Mucosa of gallbladder (tissue), 1 donor: ENCODE results near the gene H2AZ2. TPM values are rescaled to one million over a fixed set of nuclear protein-coding genes. Genes with fewer than 3 reads are reported as not detected.
"Not testable (repeated sequence)": the region's sequence is repeated elsewhere in the genome, so short reads cannot be mapped to it uniquely, and the experiment has no call there.

Experiments
- DNase-seq: peaks from one replicate; pipeline ENCODE4 v3.0.0-alpha.2; 2020; ENCODE audit warnings: low spot score
- total RNA-seq: library from RNA; stranded (reverse); gene quantifications from one replicate; pipeline ENCODE4 v1.2.1, GENCODE V29; 2021
- donor health status: DM: no; HTN: no; CAD: no.

H2AZ2 gene
- total RNA-seq, 1 donor from 2014 or later = 157 TPM

DNA sequence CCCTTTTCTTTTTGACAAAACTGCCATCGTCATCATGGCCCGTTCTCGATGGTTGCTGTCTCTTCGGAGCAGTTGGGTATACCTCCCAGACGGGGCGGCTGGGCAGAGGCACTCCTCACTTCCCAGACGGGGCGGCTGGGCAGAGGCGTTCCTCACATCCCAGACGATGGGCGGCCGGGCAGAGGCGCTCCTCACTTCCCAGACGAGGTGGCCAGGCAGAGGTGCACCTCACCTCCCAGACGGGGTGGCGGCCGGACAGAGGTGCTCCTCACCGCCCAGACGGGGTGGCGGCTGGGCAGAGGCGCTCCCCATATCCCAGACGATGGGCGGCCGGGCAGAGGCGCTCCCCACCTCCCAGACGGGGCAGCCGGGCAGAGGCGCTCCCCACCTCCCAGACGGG is 22.9 kb upstream of the H2AZ2 start:
- not testable (repeated sequence) for DNase-seq

DNA sequence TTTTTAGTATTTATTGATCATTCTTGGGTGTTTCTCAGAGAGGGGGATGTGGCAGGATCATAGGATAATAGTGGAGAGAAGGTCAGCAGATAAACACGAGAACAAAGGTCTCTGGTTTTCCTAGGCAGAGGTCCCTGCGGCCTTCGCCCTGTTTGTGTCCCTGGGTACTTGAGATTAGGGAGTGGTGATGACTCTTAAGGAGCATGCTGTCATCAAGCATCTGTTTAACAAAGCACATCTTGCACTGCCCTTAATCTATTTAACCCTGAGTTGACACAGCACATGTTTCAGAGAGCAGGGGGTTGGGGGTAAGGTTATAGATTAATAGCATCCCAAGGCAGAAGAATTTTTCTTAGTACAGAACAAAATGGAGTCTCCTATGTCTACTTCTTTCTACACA is 22.4 kb upstream of the H2AZ2 start:
- not testable (repeated sequence) for DNase-seq

GRCh38 chr7:44867073-44867995 is 19.4 kb upstream of the H2AZ2 start:
- DNase-seq = peak; percentile 30

DNA sequence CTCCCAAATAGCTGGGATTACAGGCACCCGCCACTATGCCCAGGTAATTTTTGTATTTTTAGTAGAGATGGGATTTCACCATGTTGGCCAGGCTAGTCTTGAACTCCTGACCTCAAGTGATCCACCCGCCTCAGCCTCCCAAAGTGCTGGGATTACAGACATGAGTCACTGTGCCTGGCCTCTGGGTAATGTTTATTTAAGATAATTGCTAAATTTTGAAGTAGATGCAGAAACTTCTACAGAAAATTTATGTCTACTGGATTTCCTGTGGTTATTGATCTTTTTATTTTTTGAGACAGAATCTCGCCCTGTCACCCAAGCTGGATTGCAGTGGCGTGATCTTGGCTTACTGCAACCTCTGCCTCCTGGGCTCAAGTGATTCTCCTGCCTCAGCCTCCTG is 14.1 kb upstream of the H2AZ2 start:
- not testable (repeated sequence) for DNase-seq

- no peak for DNase-seq
Observed at GRCh38 chr7:44858161-44858560, 10.3 kb upstream of the H2AZ2 start.

GRCh38 chr7:44854644-44855364 is 6.9 kb upstream of the H2AZ2 start:
- no peak for DNase-seq

DNA sequence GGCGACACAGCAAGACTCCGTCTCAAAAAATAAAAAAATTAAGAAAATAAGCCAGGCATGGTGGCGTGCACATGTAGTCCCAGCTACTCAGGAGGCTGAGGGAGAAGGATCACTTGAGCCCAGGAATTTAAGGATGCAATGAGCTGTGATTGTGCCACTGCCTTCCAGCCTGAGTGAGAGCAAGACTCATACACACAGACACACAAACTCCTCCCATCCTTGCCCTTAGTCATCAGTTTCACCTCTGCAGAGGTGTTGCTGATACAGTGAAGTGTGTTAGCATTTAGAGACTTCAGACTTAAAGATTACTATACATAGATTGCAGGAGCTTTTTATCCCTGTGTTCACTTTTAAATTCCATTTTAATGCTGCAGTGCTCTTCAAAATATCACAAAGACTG is 5.5 kb upstream of the H2AZ2 start:
- no peak for DNase-seq

GRCh38 chr7:44852590-44852989 is 4.7 kb upstream of the H2AZ2 start:
- no peak for DNase-seq

- DNase-seq = no peak
Observed at GRCh38 chr7:44849885-44850544, 2.1 kb upstream of the H2AZ2 start.

DNA sequence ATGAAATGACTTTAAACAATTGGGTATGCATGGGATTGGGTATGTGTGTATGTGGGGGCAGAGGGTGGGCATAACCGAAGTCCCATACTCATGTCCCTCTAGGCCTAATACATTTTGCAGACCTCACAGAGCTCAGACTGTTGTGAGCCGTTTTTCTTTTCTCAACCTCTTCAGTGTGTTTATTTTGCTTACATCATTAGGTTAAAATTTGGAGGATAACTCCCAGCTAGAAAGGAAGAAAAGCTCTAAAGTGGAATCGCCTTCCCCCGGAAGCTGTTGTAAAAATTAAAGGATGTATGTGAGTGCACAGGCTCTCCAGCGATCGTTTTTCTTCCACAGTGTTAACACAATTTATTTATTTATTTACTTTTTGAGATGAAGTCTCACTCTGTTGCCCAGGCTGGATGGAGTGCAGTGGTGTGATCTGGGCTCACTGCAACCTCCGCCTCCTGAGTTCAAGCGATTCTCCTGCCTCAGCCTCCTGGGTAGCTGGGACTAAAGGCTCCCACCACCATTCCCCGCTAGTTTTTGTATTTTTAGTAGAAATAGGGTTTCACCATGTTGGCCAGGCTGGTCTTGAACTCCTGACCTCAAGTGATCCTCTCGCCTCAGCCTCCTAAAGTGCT is 1.5 kb upstream of the H2AZ2 start:
- no peak for DNase-seq

DNA sequence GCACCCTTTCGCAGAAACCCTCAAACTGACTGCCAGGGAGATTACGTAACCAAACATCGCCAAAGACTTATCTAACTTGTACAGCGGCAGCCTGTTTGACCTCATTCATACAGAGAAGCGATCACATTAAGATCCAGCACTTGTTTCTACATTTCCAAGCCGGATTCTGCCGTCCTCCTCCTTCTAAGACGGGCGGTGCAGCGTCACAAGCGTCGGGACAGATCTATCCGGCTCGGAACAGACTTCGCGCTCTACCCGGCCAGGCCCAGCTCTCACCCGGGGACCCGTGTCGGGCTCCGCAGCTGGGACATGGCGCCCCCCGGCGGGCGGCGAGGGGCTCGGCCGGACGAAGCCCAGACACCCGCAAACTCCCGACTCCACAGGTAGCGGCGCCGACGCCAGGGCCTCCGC is 373 bp downstream of the H2AZ2 start:
- peak; percentile 89 for DNase-seq

DNA sequence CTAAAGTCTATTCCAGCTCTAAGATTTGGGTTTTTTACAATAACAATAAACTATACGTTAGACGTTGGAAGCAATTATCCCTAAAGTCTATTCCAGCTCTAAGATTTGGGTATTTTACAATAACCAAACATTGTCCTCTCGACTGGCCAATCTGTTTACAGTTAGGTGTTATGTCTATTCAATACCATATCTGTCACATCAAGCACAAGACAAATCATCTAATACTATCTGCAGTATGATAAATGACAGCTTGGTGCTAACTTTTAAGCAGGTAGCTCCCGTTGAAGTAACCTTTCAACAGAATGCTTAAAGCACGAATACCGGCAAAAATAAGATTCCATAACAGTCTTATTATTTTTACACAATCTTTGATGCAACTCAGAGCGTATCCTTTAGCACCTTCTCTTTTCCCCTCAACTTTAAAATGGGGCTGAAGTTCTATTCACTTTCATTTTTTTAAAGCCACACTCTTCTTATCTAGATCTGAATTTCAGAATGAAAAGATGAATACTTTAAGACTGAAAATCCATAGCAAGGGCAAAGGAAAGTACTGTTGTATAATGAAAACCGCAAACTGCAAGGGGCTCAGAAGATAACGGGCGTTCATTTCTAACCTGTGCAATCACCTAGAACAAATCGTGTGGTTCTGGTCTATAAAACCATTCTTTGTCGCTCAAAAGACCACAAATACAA is 925 bp downstream of the H2AZ2 start:
- no peak for DNase-seq

DNA sequence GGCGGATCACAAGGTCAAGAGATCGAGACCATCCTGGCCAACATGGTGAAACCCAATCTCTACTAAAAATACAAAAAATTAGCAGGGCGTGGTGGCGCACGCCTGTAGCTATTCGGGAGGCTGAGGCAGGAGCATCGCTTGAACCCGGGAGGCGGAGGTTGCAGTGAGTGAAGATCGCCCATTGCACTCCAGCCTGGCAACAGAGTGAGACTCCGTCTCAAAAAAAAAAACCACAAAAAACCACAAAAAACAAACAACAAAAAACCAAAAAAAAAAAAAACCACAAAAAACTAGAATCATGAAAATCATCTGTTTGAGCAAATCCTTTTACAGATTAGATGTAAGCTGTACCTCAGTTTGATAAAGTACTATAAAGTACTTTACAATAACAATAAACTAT is 1.5 kb downstream of the H2AZ2 start:
- not testable (repeated sequence) for DNase-seq

DNA sequence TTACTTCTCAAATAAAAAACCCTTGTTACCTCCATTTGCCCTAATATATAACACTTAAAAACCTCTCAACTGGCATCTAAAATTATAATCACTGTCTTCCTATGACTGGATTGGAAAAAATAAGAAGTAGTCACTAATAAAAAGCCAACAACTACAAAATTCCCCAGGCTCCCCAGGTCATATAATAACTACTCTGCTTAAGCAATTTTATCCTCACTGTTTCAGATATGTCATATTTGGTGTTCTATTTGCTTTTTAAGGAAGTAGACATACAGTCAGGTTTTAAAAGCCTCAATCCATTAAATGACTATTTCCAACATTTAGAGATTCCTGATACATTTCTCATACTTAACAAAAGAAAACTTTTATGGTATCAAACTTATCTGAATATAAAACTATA is 2.4 kb downstream of the H2AZ2 start:
- no peak for DNase-seq

DNA sequence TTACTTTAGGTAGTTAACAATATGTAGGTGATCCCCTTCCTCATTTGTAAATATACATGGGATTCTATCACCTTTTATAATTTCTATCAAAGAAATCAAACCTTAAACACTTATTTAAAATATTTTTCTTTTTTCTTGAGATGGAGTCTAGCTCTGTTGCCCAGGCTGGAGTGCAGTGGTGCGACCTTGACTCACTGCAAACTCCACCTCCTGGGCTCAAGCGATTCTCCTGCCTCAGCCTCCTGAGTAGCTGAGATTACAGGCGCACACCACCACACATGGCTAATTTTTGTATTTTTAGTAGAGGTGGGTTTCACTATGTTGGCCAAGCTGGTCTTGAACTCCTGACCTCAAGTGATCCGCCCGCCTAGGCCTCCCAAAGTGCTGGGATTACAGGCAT is 4.4 kb downstream of the H2AZ2 start:
- not testable (repeated sequence) for DNase-seq

- not testable (repeated sequence) for DNase-seq
Observed at GRCh38 chr7:44842675-44843074, 5.2 kb downstream of the H2AZ2 start.

DNA sequence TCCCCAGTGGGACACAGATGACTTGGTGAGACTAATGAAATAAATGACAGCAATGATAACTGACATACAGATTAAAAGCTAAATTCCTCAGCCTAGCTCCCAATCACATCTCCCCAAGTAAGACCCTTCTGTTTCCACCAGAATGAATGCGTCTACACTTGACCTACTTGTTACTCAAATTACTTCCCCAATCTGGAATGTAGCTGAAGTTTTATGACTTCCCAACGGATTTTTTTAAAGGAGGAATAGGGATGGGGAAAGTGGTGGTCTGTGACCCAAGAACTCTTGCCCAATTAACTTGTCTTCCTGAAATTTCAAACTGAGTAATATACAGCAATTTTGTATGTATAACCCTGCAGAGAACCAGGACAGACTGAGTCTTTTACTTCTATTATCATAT is 9.1 kb downstream of the H2AZ2 start:
- no peak for DNase-seq

DNA sequence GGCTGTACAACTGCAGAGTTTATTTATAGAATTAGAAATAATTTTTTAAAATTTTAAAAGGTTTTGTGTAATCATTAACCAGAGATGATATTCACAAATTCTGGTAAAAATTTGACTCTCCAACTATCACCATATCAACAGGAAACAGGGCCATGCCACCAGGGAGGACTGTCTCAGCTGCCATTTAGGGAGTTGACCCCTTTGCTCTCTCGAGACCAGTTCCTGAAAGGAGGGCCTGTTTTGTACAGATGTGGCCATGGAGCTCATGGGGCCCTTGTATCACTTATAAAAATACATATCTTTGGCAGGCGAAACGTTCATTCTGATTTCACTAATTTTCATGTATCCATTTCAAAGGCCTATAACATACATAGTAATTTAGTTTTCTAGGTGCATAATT is 20.3 kb downstream of the H2AZ2 start:
- DNase-seq = no peak

GRCh38 chr7:44824894-44825526 is 22.9 kb downstream of the H2AZ2 start:
- DNase-seq = no peak

- DNase-seq = no peak
Observed at GRCh38 chr7:44823255-44823781, 24.6 kb downstream of the H2AZ2 start.

- no peak for DNase-seq
Observed at GRCh38 chr7:44819292-44819691, 28.6 kb downstream of the H2AZ2 start.
